Vagina (tissue), 2 donors: Measurements from ENCODE around the gene SPON2. TPM values are rescaled to one million over a fixed set of nuclear protein-coding genes. Genes with fewer than 3 reads are reported as not detected.
A peak's percentile ranks its signal among the peaks of the same experiment; 100 is the strongest.

Experiments used
- DNase-seq, 2 donors: peaks; one replicate each; pipeline ENCODE4 v3.0.0-alpha.2; 2017; ENCODE audit errors: extremely low spot score in 2 of 2
- H3K27ac ChIP-seq: fragments of 200-600 bp; sonication (generic); one replicate; pipeline ENCODE4 v1.5.1; 2019
- H3K27me3 ChIP-seq: fragments of 200-600 bp; sonication (generic); one replicate; pipeline ENCODE4 v1.5.1; 2019
- H3K36me3 ChIP-seq, 2 donors: fragments of 200-600 bp; sonication (generic); one replicate each; pipeline ENCODE4 v1.5.1; 2017 to 2019
- H3K4me1 ChIP-seq: fragments of 200-600 bp; sonication (generic); one replicate; pipeline ENCODE4 v1.5.1; 2019
- H3K4me3 ChIP-seq, 2 donors: fragments of 200-600 bp; sonication (generic); 1 replicate in 1 of 2; 2 replicates in 1 of 2; pipeline ENCODE4 v1.5.1; 2016 to 2019
- H3K9me3 ChIP-seq: fragments of 200-600 bp; sonication (generic); one replicate; pipeline ENCODE4 v1.5.1; 2019
- CTCF ChIP-seq, 3 experiments: fragments of 450-650 bp in 2 of 3; fragments of 200-600 bp in 1 of 3; sonication (generic) in 1 of 3; IDR thresholded peaks; one replicate each; pipeline ENCODE4 v1.5.1; 2017 to 2019; ENCODE audit warnings: antibody characterized with exemption in 3 of 3, mild to moderate bottlenecking in 2 of 3, moderate library complexity in 2 of 3
- POLR2A ChIP-seq, 2 donors: fragments of 450-650 bp; IDR thresholded peaks; one replicate each; pipeline ENCODE4 v1.6.1; 2017; ENCODE audit warnings: antibody characterized with exemption in 2 of 2, mild to moderate bottlenecking in 2 of 2, moderate library complexity in 2 of 2
- POLR2AphosphoS5 ChIP-seq, 2 donors: sonication (generic); formaldehyde crosslinking; IDR thresholded peaks; one replicate each; pipeline ENCODE4 v1.9.0; 2017; ENCODE audit warnings: antibody characterized with exemption in 2 of 2, mild to moderate bottlenecking in 2 of 2, low read depth in 1 of 2; ENCODE audit not compliant: insufficient read depth in 1 of 2
- intact Hi-C: fragments of 100-400 bp; cut with DNase I; formaldehyde crosslinking; loops from one replicate; pipeline ENCODE4 v1.15.1; 2023
- total RNA-seq: library from RNA; depleted of rRNA; stranded (reverse); fragments of >200 nt; gene quantifications from one replicate; pipeline ENCODE4 v1.2.3, GENCODE V29; 2016

The SPON2 gene
- total RNA-seq, 1 donor from 2014 or later = 72.2 TPM

- peaks cover 9% of the 10 kb centered on the region for H3K4me1 ChIP-seq
- H3K4me3 ChIP-seq = peak overlapping the region in 1 of 2 donors; percentile 27
- H3K36me3 ChIP-seq = no peaks in the 10 kb centered on the region
- H3K9me3 ChIP-seq = no peaks in the 10 kb centered on the region
- intact Hi-C loops = no loop called here
- TF ChIP-seq CTCF (IDR thresholded peaks at IDR 0.05) (no peak), POLR2AphosphoS5 (IDR thresholded peaks at IDR 0.05; ENCODE audit: insufficient read depth in 1 of 2, low read depth in 1 of 2) (no peak), POLR2A (IDR thresholded peaks at IDR 0.05) (no peak)
- DNase-seq = peak in 1 of 2 donors; percentile 47
- peak overlapping the region; percentile 77 for H3K27ac ChIP-seq
- H3K27me3 ChIP-seq = no peaks in the 10 kb centered on the region
Observed at GRCh38 chr4:1183985-1184773, 11.8 kb upstream of the SPON2 start.

GRCh38 chr4:1182313-1182712, 9.9 kb upstream of the SPON2 start:
- Histone ChIP-seq H3K9me3 (no peaks in the 10 kb centered on the region), H3K4me1 (peaks cover 27% of the 10 kb centered on the region), H3K27me3 (no peaks in the 10 kb centered on the region), H3K27ac (no peak overlapping the region), H3K4me3 (no peak overlapping the region), H3K36me3 (no peaks in the 10 kb centered on the region)
- intact Hi-C loops = no loop called here
- TF ChIP-seq POLR2A (IDR thresholded peaks at IDR 0.05) = no peak
- TF ChIP-seq POLR2AphosphoS5 (IDR thresholded peaks at IDR 0.05; ENCODE audit: insufficient read depth in 1 of 2, low read depth in 1 of 2) = no peak
- no peak for TF ChIP-seq CTCF (IDR thresholded peaks at IDR 0.05)
- DNase-seq = no peak

- no peak for DNase-seq
- Histone ChIP-seq H3K27ac (no peak overlapping the region), H3K9me3 (no peaks in the 10 kb centered on the region), H3K4me3 (no peak overlapping the region), H3K36me3 (no peaks in the 10 kb centered on the region), H3K4me1 (peaks cover 34% of the 10 kb centered on the region), H3K27me3 (no peaks in the 10 kb centered on the region)
- TF ChIP-seq POLR2AphosphoS5 (IDR thresholded peaks at IDR 0.05; ENCODE audit: insufficient read depth in 1 of 2, low read depth in 1 of 2) (no peak), CTCF (IDR thresholded peaks at IDR 0.05) (no peak), POLR2A (IDR thresholded peaks at IDR 0.05) (no peak)
- intact Hi-C loops = no loop called here
Observed at GRCh38 chr4:1180663-1181062, 8.3 kb upstream of the SPON2 start.

GRCh38 chr4:1179976-1180375, 7.6 kb upstream of the SPON2 start:
- Histone ChIP-seq H3K27me3 (no peaks in the 10 kb centered on the region), H3K27ac (no peak overlapping the region), H3K36me3 (no peaks in the 10 kb centered on the region), H3K4me1 (peaks cover 39% of the 10 kb centered on the region), H3K4me3 (no peak overlapping the region), H3K9me3 (no peaks in the 10 kb centered on the region)
- intact Hi-C loops = no loop called here
- no peak for DNase-seq
- no peak for TF ChIP-seq CTCF (IDR thresholded peaks at IDR 0.05)
- TF ChIP-seq POLR2A (IDR thresholded peaks at IDR 0.05) = no peak
- no peak for TF ChIP-seq POLR2AphosphoS5 (IDR thresholded peaks at IDR 0.05; ENCODE audit: insufficient read depth in 1 of 2, low read depth in 1 of 2)

GRCh38 chr4:1179089-1179441, 6.7 kb upstream of the SPON2 start:
- no peak overlapping the region for H3K4me3 ChIP-seq
- no peak overlapping the region for H3K27ac ChIP-seq
- no peaks in the 10 kb centered on the region for H3K9me3 ChIP-seq
- intact Hi-C loops = no loop called here
- DNase-seq = no peak
- H3K4me1 ChIP-seq = peaks cover 39% of the 10 kb centered on the region
- H3K36me3 ChIP-seq = no peaks in the 10 kb centered on the region
- TF ChIP-seq CTCF (IDR thresholded peaks at IDR 0.05) = no peak
- no peak for TF ChIP-seq POLR2AphosphoS5 (IDR thresholded peaks at IDR 0.05; ENCODE audit: insufficient read depth in 1 of 2, low read depth in 1 of 2)
- TF ChIP-seq POLR2A (IDR thresholded peaks at IDR 0.05) = no peak
- H3K27me3 ChIP-seq = no peaks in the 10 kb centered on the region
